Activated T-helper 9 cell treated with anti-CD3 and anti-CD28 coated beads, Interleukin-2, amount 50 U/mL, for 16 hours (primary cell): ENCODE results near the gene ETS2.

Experiments used
- DNase-seq: peaks from one replicate; pipeline ENCODE4 v3.0.0-alpha.2; 2020; ENCODE audit warnings: low read depth

ETS2 gene

DNA sequence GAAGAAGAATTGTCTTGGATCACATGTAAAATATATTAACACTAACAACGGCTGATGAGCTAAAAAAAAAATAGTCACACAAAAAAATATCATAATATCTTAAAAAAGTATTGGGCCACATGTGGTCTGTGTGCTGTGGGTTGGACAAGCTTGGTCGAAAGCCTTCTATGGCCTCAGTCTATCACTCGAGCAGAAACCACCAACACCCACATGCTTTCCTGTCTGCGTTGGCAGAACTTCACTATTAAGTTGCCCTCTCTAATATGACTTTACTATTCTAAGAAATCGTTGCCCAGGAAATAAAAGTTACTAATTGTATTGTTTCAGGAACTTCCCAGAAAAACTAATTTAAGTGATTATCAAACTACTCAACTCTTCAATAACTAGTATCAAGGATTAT is 28.2 kb upstream of the ETS2 start:
- no peak for DNase-seq

- DNase-seq = no peak
These were observed 24.9 kb upstream of the ETS2 start for GRCh38 chr21:38780879-38781278.

DNA sequence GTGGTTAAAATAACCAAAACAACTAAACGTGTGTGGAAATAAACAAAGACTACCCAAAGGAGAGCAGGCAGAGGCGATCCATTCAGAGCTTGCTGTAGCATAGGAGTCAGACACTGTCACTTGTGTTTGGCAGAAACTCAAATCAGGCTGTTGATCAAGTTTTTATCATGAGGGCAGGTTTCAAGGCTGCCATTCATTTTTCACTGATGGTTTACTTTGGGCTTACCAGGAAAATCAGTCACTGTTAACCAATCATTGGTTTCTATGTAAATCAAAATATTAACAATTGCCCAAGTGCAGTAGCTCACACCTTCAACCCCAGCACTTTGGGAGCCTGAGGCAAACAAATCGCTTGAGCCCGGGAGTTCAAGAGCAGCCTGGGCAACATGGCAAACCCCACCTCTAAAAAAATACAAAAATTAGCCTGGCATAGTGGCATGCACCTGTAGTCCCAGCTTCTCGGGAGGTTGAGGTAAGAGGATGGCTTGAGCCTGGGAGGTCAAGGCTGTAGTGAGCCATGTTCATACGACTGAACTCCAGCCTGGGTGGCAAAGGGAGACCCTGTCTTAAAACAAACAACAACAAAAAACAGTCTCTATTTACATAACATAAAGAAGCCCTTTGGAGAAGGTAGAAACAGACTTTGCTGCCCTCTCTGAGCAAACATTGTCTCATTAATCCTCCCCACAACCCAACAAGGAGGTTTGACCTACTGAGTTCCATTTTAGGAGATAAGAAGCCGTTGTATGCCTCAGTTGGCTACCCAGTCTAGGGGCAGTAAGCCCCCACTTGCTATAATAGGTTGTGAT is 21.1 kb upstream of the ETS2 start:
- DNase-seq = no peak

DNA sequence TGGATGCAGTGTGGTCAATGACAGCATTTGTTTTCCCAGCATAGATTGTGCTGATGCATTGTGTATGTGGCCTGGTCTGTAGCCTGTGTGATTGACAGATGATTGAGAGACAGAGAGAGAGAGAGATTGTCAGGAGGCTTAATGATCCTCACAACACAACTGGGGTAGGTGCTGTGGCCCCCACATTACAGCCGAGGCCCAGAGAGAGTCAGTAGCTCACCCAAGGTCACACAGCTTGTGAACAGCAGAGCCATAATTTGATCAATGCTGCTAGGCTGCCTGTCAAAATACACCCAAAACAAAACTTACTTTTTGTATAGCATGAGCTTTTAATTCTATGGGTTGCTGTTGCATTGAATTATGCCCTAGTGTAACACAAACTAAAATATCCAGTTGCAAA is 20.2 kb upstream of the ETS2 start:
- DNase-seq = no peak

GRCh38 chr21:38787016-38787415 is 18.7 kb upstream of the ETS2 start:
- DNase-seq = no peak

GRCh38 chr21:38787461-38788274 is 18.1 kb upstream of the ETS2 start:
- DNase-seq = no peak

GRCh38 chr21:38788275-38788905 is 17.3 kb upstream of the ETS2 start:
- DNase-seq = no peak

DNA sequence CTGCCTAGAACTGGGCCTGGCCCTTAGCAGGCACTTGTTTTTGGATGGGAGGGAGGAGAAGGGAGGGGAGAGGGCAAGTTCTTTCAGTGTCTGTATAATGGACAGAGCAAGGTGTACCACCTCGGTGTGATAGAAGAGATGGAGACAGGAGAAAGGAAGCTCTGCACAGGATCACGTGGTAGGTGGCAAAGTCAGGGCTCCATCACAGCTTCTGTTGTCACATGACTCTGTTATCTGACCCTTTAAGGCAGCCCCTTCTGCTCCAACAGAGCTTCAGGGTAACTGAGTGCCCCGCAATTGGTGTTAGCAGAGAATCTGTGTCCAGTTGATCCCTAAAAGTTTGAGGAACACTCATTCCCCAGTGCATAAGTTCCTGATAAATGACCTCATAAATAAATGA is 16.5 kb upstream of the ETS2 start:
- no peak for DNase-seq

DNA sequence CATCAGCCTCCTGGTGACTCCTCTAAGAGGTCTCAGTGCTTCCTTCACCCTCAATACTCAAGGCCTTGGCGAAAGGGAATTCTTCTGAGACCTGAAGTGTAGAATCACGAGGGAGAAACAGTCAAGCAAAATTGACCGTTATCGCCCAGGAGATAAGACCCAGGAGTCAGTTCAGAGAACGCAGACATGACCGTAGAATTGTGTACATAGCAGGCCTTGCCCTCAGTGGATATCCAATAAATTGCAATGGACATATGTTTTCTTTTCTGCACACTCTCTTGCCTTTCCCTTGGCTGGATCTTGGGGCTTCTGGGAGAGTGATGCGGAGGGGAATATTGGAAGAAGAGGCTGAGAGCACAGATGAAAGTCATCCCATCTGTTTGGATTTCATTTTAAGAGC is 15.7 kb upstream of the ETS2 start:
- DNase-seq = no peak

DNA sequence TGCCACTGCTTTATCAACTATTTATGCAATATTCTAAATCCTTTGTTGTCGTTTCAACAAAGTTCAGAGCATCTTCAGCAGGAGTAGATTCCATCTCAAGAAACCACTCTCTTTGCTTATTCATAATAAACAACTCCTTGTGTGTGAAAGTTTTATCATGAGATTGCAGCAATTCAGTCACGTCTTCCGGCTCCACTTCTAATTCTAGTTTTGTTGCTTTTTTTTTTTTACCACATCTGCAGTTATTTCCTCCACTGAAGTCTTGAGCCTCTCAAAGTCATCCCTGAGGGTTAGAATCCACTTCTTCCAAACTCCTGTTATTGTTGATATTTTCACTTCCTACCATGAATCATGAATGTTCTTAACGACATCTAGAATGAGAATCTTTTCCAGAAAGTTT is 14.8 kb upstream of the ETS2 start:
- DNase-seq = no peak

GRCh38 chr21:38792676-38793459 is 12.9 kb upstream of the ETS2 start:
- DNase-seq = no peak

GRCh38 chr21:38793926-38794713 is 11.6 kb upstream of the ETS2 start:
- no peak for DNase-seq

GRCh38 chr21:38794978-38795377 is 10.8 kb upstream of the ETS2 start:
- no peak for DNase-seq

DNA sequence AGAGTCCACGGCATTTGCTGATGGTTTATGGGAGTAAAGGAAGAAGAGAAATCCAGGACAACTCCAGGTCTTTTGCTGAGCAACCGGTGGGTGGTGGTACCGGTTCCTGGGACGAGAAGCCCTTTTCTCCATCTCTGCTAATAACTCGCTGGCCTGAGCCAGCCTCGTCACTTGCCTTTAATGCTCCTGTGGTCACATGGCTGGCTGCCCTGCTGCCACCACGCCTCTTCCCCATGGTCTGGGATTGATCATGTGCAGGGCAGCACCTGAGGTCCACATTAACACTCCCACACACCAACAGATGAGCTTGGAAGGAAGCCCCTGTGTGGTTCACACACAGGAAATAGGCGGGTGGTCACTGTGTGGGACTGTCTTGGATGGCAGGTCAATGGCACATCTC is 10.3 kb upstream of the ETS2 start:
- no peak for DNase-seq

DNA sequence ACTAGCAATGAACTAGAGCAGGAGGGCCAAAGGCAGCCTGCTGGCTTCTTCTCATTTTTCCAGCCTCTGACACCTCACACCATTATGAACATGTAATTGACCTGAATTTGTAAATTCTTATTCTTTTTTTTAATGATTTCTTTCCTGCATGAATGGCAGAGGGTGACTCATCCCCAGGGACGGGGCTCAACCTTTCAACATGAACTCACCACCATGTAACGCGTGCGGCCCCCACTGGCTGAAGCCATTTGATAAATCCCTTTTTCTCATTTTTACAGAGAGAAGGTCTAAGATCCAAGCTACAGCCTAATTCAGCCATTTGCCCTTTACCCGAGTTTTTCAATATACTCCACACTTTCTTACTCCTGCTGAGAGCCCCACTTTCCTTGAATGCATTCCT is 9.3 kb upstream of the ETS2 start:
- no peak for DNase-seq

- DNase-seq = no peak
These were observed 8.3 kb upstream of the ETS2 start for GRCh38 chr21:38797470-38797869.

DNA sequence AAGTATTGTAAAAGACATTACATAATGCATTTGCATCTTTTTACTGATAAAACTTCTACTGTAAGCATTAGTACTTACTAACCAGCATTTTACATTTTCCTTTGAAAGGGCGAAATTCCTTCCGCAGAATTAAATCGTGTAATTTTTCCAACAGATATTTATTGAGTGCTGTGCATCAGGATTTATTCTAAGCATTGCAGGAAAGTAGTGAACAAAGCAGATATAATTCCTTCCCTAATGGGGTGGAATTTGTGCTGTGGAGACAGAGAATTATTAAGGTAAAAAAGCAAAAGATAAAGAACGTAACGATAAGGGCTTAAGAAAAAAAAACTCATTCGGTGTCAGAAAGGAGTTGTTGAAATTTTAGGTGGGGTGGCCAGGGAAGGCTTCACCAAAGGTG is 7.6 kb upstream of the ETS2 start:
- no peak for DNase-seq

- no peak for DNase-seq
These were observed 7.2 kb upstream of the ETS2 start for GRCh38 chr21:38798481-38798882.

DNA sequence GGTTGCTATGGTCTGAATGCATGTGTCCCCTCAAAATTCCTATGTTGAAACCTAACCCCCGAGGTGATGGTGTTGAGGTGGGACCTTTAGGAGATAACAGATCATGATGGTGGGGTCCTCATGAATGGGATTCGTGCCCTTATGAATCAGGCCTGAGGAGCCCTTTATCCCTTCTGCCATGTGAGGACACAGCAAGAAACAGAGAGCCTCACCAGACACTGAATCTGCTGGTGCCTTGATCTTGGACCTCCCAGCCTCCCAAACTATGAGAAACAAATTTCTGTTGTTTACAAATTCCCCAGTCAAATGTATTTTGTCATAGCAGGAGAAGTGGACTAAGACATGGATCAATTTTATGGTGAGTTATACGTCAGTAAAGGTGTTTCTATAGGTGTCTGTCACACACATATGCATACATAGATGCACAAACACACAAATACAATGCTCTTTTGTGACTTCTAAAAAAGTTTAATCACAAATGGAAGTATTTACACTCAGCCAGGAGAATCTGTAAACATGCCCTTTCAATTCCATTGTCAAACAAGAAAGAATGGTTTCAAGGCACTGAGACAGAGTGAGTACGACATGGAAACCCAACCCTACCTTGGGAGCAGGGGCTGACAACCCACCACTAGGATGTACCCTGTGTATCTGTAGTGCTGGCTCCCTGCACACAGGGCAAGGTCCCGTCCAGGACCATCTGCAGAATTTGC is 5.5 kb upstream of the ETS2 start:
- DNase-seq = no peak

DNA sequence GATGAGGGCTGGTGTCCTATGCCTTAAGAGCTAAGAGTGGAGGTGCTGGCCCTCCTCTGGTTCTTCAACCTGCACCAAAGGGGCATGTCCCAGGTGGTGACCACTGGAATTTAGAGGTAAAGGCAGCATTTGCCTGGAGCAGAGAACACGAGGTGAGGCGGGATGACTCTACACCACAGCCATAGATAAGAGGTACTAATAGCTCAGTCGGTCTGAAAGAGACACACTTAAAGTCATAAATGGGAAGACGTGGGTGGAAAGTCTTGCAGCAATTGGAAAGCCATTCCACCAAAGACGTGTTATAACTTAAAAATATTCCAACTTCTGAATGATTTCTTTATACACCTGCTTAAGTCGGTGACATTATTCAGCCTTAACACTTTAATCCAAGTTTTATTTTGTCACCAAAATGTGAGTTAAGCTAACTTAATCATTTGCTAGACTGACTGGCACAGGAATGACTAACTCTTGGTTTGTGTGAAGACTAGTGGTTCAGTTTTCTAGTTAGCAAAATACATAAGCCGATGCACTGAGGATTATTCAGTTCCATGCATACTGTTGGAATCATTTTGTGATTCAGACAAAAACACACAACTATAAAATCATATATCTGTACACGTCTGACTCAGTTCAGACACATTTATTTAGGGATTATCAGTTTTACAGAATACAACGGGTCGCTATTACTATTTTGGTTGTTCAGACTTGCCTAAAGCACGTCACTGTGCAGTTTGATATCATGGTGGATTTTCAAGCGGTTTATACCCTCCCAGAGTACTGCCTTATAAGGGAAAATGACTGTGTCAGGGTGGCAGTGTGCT is 4.6 kb upstream of the ETS2 start:
- no peak for DNase-seq
